Heart left ventricle (tissue), 16 donors: ENCODE data around the gene GNL1. TPM values are rescaled to one million over a fixed set of nuclear protein-coding genes. Genes with fewer than 3 reads are reported as not detected.

Experiments
- ATAC-seq, 4 donors: fragments of 200-7000 bp; cut with Tn5 transposase; one replicate each; pipeline ENCODE4 v1.9.1; 2020 to 2022; ENCODE audit warnings: moderate library complexity in 4 of 4, mild to moderate bottlenecking in 3 of 4, moderate number of reproducible peaks in 1 of 4
- DNase-seq, 5 donors: peaks; one replicate each; pipeline ENCODE4 v3.0.0-alpha.2; 2020
- H3K27ac ChIP-seq, 12 donors: fragments of 200-600 bp; sonication (generic) in 4 of 12; one replicate each; pipeline versions ENCODE4 v1.5.0 to v1.8.0; 2016 to 2022; ENCODE audit warnings: mild to moderate bottlenecking in 2 of 12
- H3K27me3 ChIP-seq, 9 donors: fragments of 200-600 bp; sonication (generic) in 2 of 9; one replicate each; pipeline versions ENCODE4 v1.5.1 to v1.8.0; 2016 to 2022; ENCODE audit warnings: mild to moderate bottlenecking in 3 of 9
- H3K36me3 ChIP-seq, 9 donors: fragments of 200-600 bp; sonication (generic) in 2 of 9; one replicate each; pipeline versions ENCODE4 v1.5.0 to v1.8.0; 2018 to 2022; ENCODE audit warnings: mild to moderate bottlenecking in 2 of 9
- H3K4me1 ChIP-seq, 12 donors: fragments of 200-600 bp; sonication (generic) in 4 of 12; one replicate each; pipeline versions ENCODE4 v1.5.0 to v1.8.0; 2016 to 2022; ENCODE audit warnings: mild to moderate bottlenecking in 3 of 12
- H3K4me3 ChIP-seq, 12 donors: fragments of 200-600 bp; sonication (generic) in 4 of 12; one replicate each; pipeline versions ENCODE4 v1.5.0 to v1.8.0; 2017 to 2022; ENCODE audit warnings: mild to moderate bottlenecking in 9 of 12, moderate library complexity in 4 of 12
- H3K9me3 ChIP-seq, 12 donors: fragments of 200-600 bp; sonication (generic) in 4 of 12; one replicate each; pipeline versions ENCODE4 v1.5.0 to v1.8.0; 2016 to 2022; ENCODE audit warnings: mild to moderate bottlenecking in 1 of 12
- CTCF ChIP-seq, 12 donors: fragments of 200-600 bp; sonication (generic) in 4 of 12; IDR thresholded peaks; one replicate each; pipeline versions ENCODE4 v1.5.0 to v1.8.0; 2018 to 2022; ENCODE audit warnings: antibody characterized with exemption in 12 of 12, mild to moderate bottlenecking in 5 of 12
- POLR2A ChIP-seq, 2 donors: fragments of 450-650 bp; IDR thresholded peaks; one replicate each; pipeline ENCODE4 v1.6.1; 2017; ENCODE audit warnings: antibody characterized with exemption in 2 of 2, mild to moderate bottlenecking in 2 of 2, moderate library complexity in 2 of 2
- WGBS, 4 donors: extraction: QIAGEN DNeasy Blood & Tissue Kit in 2 of 4; methylation state at CpG; one replicate each; pipeline versions ENCODE4 v1.1.5 to v1.1.7; 2013 to 2018; 5-methylcytosine and 5-hydroxymethylcytosine counted together
- intact Hi-C, 10 donors: fragments of 100-400 bp; cut with DNase I; formaldehyde crosslinking; loops; one replicate each; pipeline versions ENCODE4 v1.11.1 to v1.14.2; 2022
- polyA plus RNA-seq, 2 donors: library from polyadenylated mRNA; stranded (reverse); fragments of 200-250 nt; gene quantifications; one replicate each; pipeline ENCODE4 v1.2.3, GENCODE V29; 2013
- total RNA-seq, 9 donors: library from RNA; depleted of rRNA in 2 of 9; stranded (reverse); fragments of >200 nt in 2 of 9; fragmentation: NEBNext Ultra II Directional in 3 of 9; extraction: Animal tissue kit (Norgen Biotek cat#: 25700) in 3 of 9; gene quantifications; one replicate each; pipeline versions ENCODE4 v1.1.0 to v1.2.4, GENCODE V29; 2016 to 2023
- donor health status: ischemic (EF 13 %, LVEDD 7.1; RV severe dilation, severe dysfunction).
- donor health status: healthy with polysubstance abuse.
- donor health status: DM: no; HTN: yes; CAD: no.
- donor health status: DM: no; HTN: no; CAD: no.
- donor health status: ischemic (EF 25% LVEDD 6.9; RV normal size, moderate dysfunction).
- donor health status: ischemic (EF 25% LVEDD 5.7; RV mildly dilated, moderate dysfunction).
- donor health status: healthy.
- donor health status: DM: yes; HTN: yes; CAD: no.
- donor health status: ischemic (EF 35%, LVEDD 5.7; RV mildly dilated, moderate dysfunction).
- donor health status: nonischemic (EF 11% LVEDD 7.7; RV severe dilation, severe dysfunction).
- donor health status: DM: yes; HTN: yes; CAD: no.
- donor health status: PGD.
- donor health status: ischemic (EF 29% LVEDD 5.4; RV normal size, mild dysfunction).
- donor health status: nonischemic (EF 23%, LVEDD 6.1; RV moderate dilation, normal function).

Gene GNL1
- total and polyA plus RNA-seq, 11 donors, result 9.1 to 33.5 (median 17.7) TPM

GRCh38 chr6:30511169-30511546, 45.1 kb downstream of the GNL1 start:
- no peaks in the 10 kb centered on the region for H3K9me3 ChIP-seq

GRCh38 chr6:30510419-30511168, 45.7 kb downstream of the GNL1 start:
- Histone ChIP-seq H3K36me3 (no peaks in the 10 kb centered on the region), H3K27me3 (no peaks in the 10 kb centered on the region), H3K9me3 (no peaks in the 10 kb centered on the region), H3K4me3 (no peak overlapping the region), H3K27ac (peak overlapping the region in 2 of 12 donors; percentile 16 to 90), H3K4me1 (peaks cover 0 to 54% (median 2%) of the 10 kb centered on the region in 12 donors)
- intact Hi-C loops, result no loop called here
- no peak for ATAC-seq
- no peak for DNase-seq
- no peak for TF ChIP-seq CTCF (IDR thresholded peaks at IDR 0.05)
- no peak for TF ChIP-seq POLR2A (IDR thresholded peaks at IDR 0.05)
- 83 to 86% (median 85%) methylated on average over 10 of the region's 10 CpGs for WGBS, 4 donors

More at GRCh38 chr6:30511169-30511546, 45.1 kb downstream of the GNL1 start:
- intact Hi-C loops, result no loop called here
- Histone ChIP-seq H3K27me3 (no peaks in the 10 kb centered on the region), H3K27ac (peak overlapping the region in 2 of 12 donors; percentile 16 to 90), H3K4me3 (no peak overlapping the region), H3K4me1 (peaks cover 0 to 59% (median 5%) of the 10 kb centered on the region in 12 donors), H3K36me3 (no peaks in the 10 kb centered on the region)
- TF ChIP-seq CTCF (IDR thresholded peaks at IDR 0.05), result no peak
- TF ChIP-seq POLR2A (IDR thresholded peaks at IDR 0.05), result no peak
- 69 to 83% (median 72%) methylated on average over 5 of the region's 5 CpGs for WGBS, 4 donors
- ATAC-seq (no peak), DNase-seq (no peak)

- TF ChIP-seq POLR2A (IDR thresholded peaks at IDR 0.05) (no peak), CTCF (IDR thresholded peaks at IDR 0.05) (no peak)
- Histone ChIP-seq H3K27ac (peak overlapping the region in 8 of 12 donors; percentile 9 to 90 (median 48)), H3K36me3 (no peaks in the 10 kb centered on the region), H3K27me3 (no peaks in the 10 kb centered on the region), H3K4me3 (peak overlapping the region in 1 of 12 donors; percentile 30), H3K9me3 (no peaks in the 10 kb centered on the region), H3K4me1 (peaks cover 0 to 48% (median 0%) of the 10 kb centered on the region in 12 donors)
- DNase-seq (no peak), ATAC-seq (peak in 1 of 4 donors; percentile 53)
- intact Hi-C loops, result no loop called here
- 33 to 41% (median 37%) methylated on average over 5 of the region's 5 CpGs for WGBS, 4 donors
These were observed 47.2 kb downstream of the GNL1 start for GRCh38 chr6:30508890-30509736.
